ENCODE measurements around the gene DGKH.

Gene DGKH

GRCh38 chr13:42047561-42048341, 697 bp upstream of the DGKH start:
- H3K9ac ChIP-seq (ENCODE audit: low read length): peak overlapping the region; percentile 82
- TF ChIP-seq EZH2phosphoT487 (IDR thresholded peaks at IDR 0.05; ENCODE audit: low read depth) (no peak), CTCF (IDR thresholded peaks at IDR 0.05; ENCODE audit: low read depth, low read length) (no peak)
- no peak overlapping the region for H3K27ac ChIP-seq (ENCODE audit: low read length)
- peaks cover 10% of the 10 kb centered on the region for H3K27me3 ChIP-seq (ENCODE audit: low read depth, low read length)
- peak overlapping the region; percentile 48; the same call in 1 of the 2 replicates for H2AFZ ChIP-seq (ENCODE audit: low read depth, low read length)
- H3K4me3 ChIP-seq (ENCODE audit: low read length): peak overlapping the region; percentile 87
- 0 out of 2 replicates have a peak, but pooled peaks cover 6% of the 10 kb centered on the region for H4K20me1 ChIP-seq (ENCODE audit: insufficient read depth, low read length)
- H3K9me3 ChIP-seq (ENCODE audit: insufficient read depth, low read length): no peaks in the 10 kb centered on the region
- H3K36me3 ChIP-seq (replicated peaks; ENCODE audit: low read depth, low read length): no peaks in the 10 kb centered on the region
- H3K4me1 ChIP-seq (ENCODE audit: low read length): peaks cover 13% of the 10 kb centered on the region; the same call in 1 of the 2 replicates
- peak overlapping the region; percentile 78 for H3K4me2 ChIP-seq (ENCODE audit: low read length)
- H3K79me2 ChIP-seq (ENCODE audit: low read length): peaks cover 3% of the 10 kb centered on the region

GRCh38 chr13:42048684-42049453, 421 bp downstream of the DGKH start:
- H3K27me3 ChIP-seq (ENCODE audit: low read depth, low read length): peaks cover 10% of the 10 kb centered on the region
- H2AFZ ChIP-seq (ENCODE audit: low read depth, low read length): peak overlapping the region; percentile 72
- peak overlapping the region; percentile 87 for H3K4me3 ChIP-seq (ENCODE audit: low read length)
- H3K4me2 ChIP-seq (ENCODE audit: low read length): peak overlapping the region; percentile 98
- peaks cover 3% of the 10 kb centered on the region; the same call in 1 of the 2 replicates for H3K79me2 ChIP-seq (ENCODE audit: low read length)
- no peaks in the 10 kb centered on the region for H3K36me3 ChIP-seq (replicated peaks; ENCODE audit: low read depth, low read length)
- no peak overlapping the region for H3K27ac ChIP-seq (ENCODE audit: low read length)
- peak overlapping the region; percentile 82 for H3K9ac ChIP-seq (ENCODE audit: low read length)
- H3K4me1 ChIP-seq (ENCODE audit: low read length): peaks cover 13% of the 10 kb centered on the region; the same call in 1 of the 2 replicates
- TF ChIP-seq CTCF (IDR thresholded peaks at IDR 0.05; ENCODE audit: low read depth, low read length) (peak; percentile 11; the same call in 1 of the 2 replicates), EZH2phosphoT487 (IDR thresholded peaks at IDR 0.05; ENCODE audit: low read depth) (no peak)
- 0 out of 2 replicates have a peak, but pooled peaks cover 6% of the 10 kb centered on the region for H4K20me1 ChIP-seq (ENCODE audit: insufficient read depth, low read length)
- no peaks in the 10 kb centered on the region for H3K9me3 ChIP-seq (ENCODE audit: insufficient read depth, low read length)

GRCh38 chr13:42049454-42049813, 986 bp downstream of the DGKH start:
- H2AFZ ChIP-seq (ENCODE audit: low read depth, low read length): peak overlapping the region; percentile 72
- H3K27me3 ChIP-seq (ENCODE audit: low read depth, low read length): peaks cover 10% of the 10 kb centered on the region
- peak overlapping the region; percentile 65 for H3K9ac ChIP-seq (ENCODE audit: low read length)
- no peak overlapping the region for H3K27ac ChIP-seq (ENCODE audit: low read length)
- H3K4me3 ChIP-seq (ENCODE audit: low read length): peak overlapping the region; percentile 87
- TF ChIP-seq CTCF (IDR thresholded peaks at IDR 0.05; ENCODE audit: low read depth, low read length): no peak
- TF ChIP-seq EZH2phosphoT487 (IDR thresholded peaks at IDR 0.05; ENCODE audit: low read depth): no peak
- peaks cover 3% of the 10 kb centered on the region; the same call in 1 of the 2 replicates for H3K79me2 ChIP-seq (ENCODE audit: low read length)
- no peaks in the 10 kb centered on the region for H3K9me3 ChIP-seq (ENCODE audit: insufficient read depth, low read length)
- no peaks in the 10 kb centered on the region for H3K36me3 ChIP-seq (replicated peaks; ENCODE audit: low read depth, low read length)
- H3K4me1 ChIP-seq (ENCODE audit: low read length): peaks cover 13% of the 10 kb centered on the region; the same call in 1 of the 2 replicates
- H3K4me2 ChIP-seq (ENCODE audit: low read length): peak overlapping the region; percentile 98
- H4K20me1 ChIP-seq (ENCODE audit: insufficient read depth, low read length): 0 out of 2 replicates have a peak, but pooled peaks cover 6% of the 10 kb centered on the region
